SK-N-SH treated with all-trans-retinoic acid at 6 μM for 48 hours (cell line): ENCODE data around the gene VAV3.

ENCODE experiments used
- ARNTL ChIP-seq: fragments of 450-650 bp; formaldehyde crosslinking; IDR thresholded peaks from 2 replicates; pipeline ENCODE4 v1.5.0; 2020; ENCODE audit warnings: low read depth, mild to moderate bottlenecking, moderate library complexity, borderline replicate concordance
- ESRRG ChIP-seq: fragments of 250-450 bp; sonication (Bioruptor Pico); IDR thresholded peaks from 2 replicates; pipeline ENCODE4 v1.6.1; 2021; ENCODE audit warnings: mild to moderate bottlenecking
- GLIS3 ChIP-seq: fragments of 250-450 bp; sonication (Bioruptor Pico); IDR thresholded peaks from 2 replicates; pipeline ENCODE4 v1.5.0; 2020; ENCODE audit warnings: mild to moderate bottlenecking, moderate library complexity
- ISL1 ChIP-seq: fragments of 250-450 bp; sonication (Bioruptor Pico); IDR thresholded peaks from 2 replicates; pipeline ENCODE4 v2.1.2; 2022; ENCODE audit warnings: mild to moderate bottlenecking, moderate library complexity
- POU6F1 ChIP-seq: fragments of 250-450 bp; sonication (Bioruptor Pico); IDR thresholded peaks from 2 replicates; pipeline ENCODE4 v1.8.0; 2021; ENCODE audit warnings: low read depth, mild to moderate bottlenecking, moderate library complexity, borderline replicate concordance
- RARB ChIP-seq: fragments of 250-450 bp; sonication (Bioruptor Pico); IDR thresholded peaks from 2 replicates; pipeline ENCODE4 v1.8.0; 2021; ENCODE audit warnings: mild to moderate bottlenecking, moderate library complexity
- ZFP3 ChIP-seq: fragments of 250-450 bp; sonication (Bioruptor Pico); IDR thresholded peaks from 2 replicates; pipeline ENCODE4 v1.5.0; 2020; ENCODE audit warnings: mild to moderate bottlenecking, moderate library complexity
- TF ChIP-seq, protein P1 (sequence below): fragments of 250-450 bp; sonication (Bioruptor Pico); IDR thresholded peaks from 2 replicates; pipeline ENCODE4 v1.8.0; 2020; ENCODE audit warnings: mild to moderate bottlenecking, moderate library complexity, borderline replicate concordance

DNA sequence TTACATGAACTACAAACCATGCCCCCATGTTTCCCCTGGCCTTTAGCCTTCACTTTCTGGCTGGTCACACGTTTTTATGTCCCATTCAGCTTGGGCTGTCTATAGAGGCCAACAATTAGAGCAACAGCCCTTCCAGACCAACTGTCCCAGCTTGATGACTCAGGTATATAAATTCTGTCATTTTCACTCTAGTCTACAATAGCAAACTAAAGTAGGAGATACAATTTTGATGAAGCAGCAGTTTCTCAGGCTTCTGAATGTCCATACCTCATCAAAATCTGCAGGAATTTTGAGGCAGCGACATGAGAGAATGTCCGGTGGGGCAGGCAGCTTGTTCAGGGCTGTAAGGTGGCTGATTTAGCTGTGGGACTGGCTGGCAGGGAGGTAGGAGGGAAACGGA lies 45.6 kb upstream of the VAV3 start:
- TF ChIP-seq RARB (no peak), ARNTL (CRISPR knock-in tag) (no peak), ISL1 (no peak), ESRRG (CRISPR knock-in tag) (no peak), POU6F1 (CRISPR knock-in tag) (no peak), GLIS3 (CRISPR knock-in tag) (no peak), ZFP3 (CRISPR knock-in tag) (no peak)
- TF ChIP-seq, protein P1, sequence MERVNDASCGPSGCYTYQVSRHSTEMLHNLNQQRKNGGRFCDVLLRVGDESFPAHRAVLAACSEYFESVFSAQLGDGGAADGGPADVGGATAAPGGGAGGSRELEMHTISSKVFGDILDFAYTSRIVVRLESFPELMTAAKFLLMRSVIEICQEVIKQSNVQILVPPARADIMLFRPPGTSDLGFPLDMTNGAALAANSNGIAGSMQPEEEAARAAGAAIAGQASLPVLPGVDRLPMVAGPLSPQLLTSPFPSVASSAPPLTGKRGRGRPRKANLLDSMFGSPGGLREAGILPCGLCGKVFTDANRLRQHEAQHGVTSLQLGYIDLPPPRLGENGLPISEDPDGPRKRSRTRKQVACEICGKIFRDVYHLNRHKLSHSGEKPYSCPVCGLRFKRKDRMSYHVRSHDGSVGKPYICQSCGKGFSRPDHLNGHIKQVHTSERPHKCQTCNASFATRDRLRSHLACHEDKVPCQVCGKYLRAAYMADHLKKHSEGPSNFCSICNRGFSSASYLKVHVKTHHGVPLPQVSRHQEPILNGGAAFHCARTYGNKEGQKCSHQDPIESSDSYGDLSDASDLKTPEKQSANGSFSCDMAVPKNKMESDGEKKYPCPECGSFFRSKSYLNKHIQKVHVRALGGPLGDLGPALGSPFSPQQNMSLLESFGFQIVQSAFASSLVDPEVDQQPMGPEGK = no peak
